Activated gamma-delta T cell treated with Interleukin-2 at 50 U/mL for 16 hours (primary cell): ENCODE results near the gene MROH7.

Experiments used
- DNase-seq: peaks from one replicate; pipeline ENCODE4 v3.0.0-alpha.2; 2020

MROH7 gene

DNA sequence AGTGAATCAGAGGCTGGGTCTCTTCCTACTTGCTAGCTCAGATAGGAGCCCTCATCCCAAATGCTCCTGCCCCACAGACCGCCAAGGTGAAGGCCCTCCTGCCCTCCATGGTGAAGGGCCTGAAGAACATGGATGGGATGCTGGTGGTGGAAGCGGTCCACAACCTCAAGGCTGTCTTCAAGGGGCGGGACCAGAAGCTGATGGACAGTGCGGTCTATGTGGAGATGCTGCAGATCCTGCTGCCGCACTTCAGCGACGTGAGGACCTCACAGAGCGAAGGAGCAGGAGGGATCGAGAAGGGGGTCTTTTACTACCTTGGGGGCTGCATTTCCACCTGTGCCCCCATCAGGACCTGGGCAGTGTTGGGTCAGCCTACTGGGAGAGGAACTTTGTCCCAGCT, 59.5 kb downstream of the MROH7 start:
- no peak for DNase-seq

DNA sequence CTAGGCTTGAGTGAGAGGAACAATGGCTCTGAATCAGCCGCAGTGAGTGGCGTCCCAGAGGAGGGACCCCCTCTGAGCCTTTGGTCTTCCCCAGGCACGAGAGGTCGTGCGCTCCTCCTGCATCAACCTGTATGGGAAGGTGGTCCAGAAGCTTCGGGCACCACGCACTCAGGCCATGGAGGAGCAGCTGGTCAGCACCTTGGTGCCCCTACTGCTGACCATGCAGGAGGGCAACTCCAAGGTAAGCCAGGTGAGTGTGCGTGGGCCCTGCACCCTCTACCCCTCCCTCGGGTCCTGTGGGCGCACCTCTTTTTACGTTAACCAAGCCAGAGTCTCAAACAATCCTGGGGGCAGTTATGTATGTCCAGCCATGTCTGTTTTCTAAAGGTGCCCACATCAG, 60.4 kb downstream of the MROH7 start:
- no peak for DNase-seq

DNA sequence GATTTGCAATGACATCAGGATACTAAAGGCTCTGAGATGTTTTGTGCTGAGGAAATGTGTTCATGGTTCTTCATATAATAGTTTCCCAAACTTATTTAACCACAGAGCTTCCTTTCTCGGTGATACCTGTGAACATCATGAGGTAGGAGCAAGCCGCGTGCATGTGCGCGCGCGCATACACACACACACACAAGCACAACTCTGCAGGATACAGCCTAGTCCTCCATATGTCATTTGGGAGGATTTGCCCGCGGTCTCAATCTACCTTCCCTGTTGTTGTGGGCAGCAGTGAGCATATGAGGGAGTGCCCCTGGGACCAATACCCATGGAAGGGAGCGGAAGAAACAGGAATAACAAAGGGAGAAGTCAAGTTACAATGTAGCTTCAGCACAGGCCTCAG, 61.9 kb downstream of the MROH7 start:
- DNase-seq, result no peak

GRCh38 chr1:54705153-54705552, 63.6 kb downstream of the MROH7 start:
- no peak for DNase-seq

DNA sequence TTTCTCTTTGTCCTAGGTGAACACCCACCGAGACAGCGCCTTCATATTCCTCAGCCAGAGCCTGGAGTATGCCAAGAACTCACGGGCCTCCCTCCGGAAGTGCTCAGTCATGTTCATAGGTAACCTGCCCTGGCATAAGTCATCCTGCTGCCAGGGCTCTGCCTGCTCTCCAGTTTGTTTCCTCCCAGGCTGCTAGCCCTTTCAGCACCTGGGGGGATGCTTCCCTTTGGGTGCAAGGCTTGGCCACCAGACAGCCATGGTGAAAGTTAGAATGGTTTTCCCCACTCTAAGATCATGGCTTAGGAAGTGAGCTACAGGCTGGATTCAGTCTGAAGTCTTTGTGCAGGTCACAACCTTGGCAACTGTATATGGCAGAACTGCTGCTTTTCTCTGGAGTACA, 64.8 kb downstream of the MROH7 start:
- DNase-seq, result no peak

- DNase-seq, result no peak
Observed at GRCh38 chr1:54708385-54708784, 66.8 kb downstream of the MROH7 start.

- no peak for DNase-seq
Observed at GRCh38 chr1:54709547-54710292, 68.1 kb downstream of the MROH7 start.

- no peak for DNase-seq
Observed at GRCh38 chr1:54710434-54710833, 68.8 kb downstream of the MROH7 start.

DNA sequence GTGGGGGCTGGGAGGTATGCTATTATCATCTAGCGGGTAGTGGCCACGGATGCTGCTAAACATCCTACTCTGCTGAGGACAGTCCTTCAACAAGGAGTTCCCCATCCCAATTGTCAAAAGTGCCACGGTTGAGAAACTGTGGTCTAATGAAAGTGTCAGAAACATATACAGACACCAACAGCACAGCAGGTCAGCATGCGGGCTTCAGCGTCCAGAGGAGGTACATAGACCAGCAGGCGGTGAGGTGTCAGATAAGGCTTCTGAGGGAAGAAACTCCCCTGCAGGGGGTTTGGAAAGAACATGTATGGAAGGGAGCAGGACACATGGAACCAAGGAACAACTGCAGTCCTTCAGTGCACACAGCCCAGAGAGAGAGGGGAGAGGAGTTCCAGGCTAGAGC, 69.3 kb downstream of the MROH7 start:
- DNase-seq, result no peak

GRCh38 chr1:54711536-54711935, 70.0 kb downstream of the MROH7 start:
- no peak for DNase-seq

DNA sequence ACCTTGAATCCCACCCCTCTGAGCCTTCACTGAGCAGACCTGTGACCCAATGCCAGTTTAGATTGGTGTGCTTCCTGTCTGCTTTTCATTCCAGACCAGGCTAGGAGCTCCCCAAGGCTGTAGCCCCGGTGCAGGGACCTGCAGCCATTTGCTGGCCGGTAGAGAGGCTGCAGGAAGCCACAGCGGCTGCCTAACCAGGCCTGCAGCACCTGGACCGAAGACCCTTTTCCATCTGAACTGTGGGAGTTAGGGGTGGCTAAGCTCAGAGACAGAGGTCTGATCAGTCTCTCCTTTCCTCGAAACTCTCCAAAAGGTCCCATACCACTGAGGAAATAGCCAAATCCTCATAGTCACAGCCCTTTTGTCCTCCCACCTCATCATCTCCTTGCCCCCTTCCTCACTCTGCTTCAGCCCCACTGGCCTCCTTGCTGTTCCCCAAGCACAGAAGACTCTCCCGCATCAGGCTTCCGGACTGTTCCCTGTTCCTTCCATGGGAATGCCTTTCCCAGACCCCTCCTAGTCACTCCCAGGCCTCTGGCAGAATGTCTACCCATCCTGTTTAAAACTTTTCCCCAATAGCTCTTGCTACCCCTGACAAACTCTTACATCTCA, 73.4 kb downstream of the MROH7 start:
- no peak for DNase-seq

GRCh38 chr1:54715493-54716298, 74.1 kb downstream of the MROH7 start, which contains the start of gene TTC4:
Gene TTC4, plus strand, starts transcription at chr1:54715861. Its CDS starts 48 bp downstream, at chr1:54715909.
- peak; percentile 76 for DNase-seq

- no peak for DNase-seq
Observed at GRCh38 chr1:54716299-54717047, 74.9 kb downstream of the MROH7 start.

GRCh38 chr1:54721719-54722118, 80.1 kb downstream of the MROH7 start:
- no peak for DNase-seq

- no peak for DNase-seq
Observed at GRCh38 chr1:54723985-54724384, 82.4 kb downstream of the MROH7 start.

GRCh38 chr1:54724771-54725170, 83.2 kb downstream of the MROH7 start:
- no peak for DNase-seq

- no peak for DNase-seq
Observed at GRCh38 chr1:54728027-54728426, 86.4 kb downstream of the MROH7 start.

- no peak for DNase-seq
Observed at GRCh38 chr1:54736685-54737084, 95.1 kb downstream of the MROH7 start.

GRCh38 chr1:54738244-54738643, 96.7 kb downstream of the MROH7 start:
- no peak for DNase-seq

DNA sequence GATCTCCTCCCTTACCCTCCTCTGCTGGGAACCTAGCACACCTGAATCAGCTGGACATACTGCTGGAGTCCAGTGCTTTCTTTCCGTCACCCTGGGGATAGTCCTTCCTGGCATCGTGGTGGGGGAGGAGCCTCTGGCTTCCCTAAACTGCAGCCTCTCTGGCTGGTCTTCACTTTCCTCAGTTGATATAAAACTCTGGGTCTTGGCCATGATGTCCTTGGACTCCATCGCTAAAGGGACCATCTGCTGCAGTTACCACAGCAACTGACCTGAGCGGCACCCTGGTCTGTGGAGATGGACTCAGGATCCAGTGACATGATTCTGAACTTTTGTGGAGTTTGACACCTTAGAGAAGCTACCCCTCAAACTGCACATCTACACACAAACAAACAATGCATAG, 99.9 kb downstream of the MROH7 start:
- no peak for DNase-seq

DNA sequence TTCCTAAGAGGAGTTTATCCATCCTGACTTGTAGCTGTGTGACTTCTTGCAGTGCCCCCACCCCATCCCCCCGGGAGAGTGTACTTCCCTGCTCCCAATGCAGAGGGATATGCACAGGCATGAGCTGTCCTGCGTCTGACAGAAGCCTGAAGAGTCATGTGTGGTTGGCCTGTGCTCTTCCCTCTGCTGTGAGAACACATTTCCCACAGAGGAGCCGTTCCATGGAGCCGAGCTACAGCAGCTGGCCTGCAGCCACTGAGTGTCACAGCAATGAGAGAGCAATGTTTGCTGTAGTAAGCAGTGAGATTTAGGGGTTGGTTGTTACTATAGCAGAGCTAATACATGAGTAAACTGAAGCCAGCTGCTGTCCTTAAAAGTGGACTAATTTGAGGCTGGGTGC, 100.7 kb downstream of the MROH7 start:
- no peak for DNase-seq

DNA sequence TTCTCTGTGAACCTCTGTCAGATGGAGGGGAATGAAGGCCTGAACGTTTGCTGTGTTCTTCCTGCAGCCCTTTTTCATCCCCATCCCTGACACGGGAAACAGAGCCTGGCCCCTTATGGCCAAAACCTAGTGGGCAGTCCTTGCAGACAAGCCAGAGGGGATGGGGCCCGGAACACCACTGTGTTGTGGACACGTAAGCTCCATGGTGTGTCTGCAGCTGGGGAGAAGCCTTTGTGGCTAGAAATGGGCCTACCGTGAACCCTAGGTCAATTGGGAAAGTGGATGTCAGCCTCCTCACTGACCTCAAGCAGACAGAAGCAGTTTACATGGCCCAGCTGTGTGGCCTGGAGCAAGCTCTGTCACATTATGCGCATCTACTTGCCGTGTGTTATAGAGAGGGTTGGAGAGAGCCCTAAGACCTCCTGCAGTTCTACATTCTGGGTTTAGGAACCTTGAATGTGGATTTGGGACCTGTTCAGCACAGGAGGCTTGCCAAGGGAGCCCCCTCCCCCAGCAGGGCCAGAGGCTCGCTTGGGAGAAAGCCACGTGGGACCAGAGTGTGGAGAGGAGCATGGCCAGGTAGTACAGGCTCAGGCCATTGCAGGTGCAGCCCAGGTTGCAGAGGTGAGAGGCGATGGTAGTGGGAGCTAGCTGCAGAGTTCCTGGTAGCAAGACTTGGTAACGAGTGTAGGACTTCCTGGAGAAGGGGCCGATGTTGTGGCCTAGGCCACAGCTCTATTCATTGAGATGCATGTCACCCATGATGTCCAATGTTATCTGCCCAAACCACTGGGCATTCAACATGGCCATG, 102.0 kb downstream of the MROH7 start:
- no peak for DNase-seq
